GM19452 (cell line): ENCODE data around the gene ACE.

Experiments
- ATAC-seq: cut with Tn5 transposase; IDR thresholded peaks from one replicate; pipeline ENCODE4 v1.9.1; 2021; ENCODE audit not compliant: unreplicated experiment

Gene ACE

DNA sequence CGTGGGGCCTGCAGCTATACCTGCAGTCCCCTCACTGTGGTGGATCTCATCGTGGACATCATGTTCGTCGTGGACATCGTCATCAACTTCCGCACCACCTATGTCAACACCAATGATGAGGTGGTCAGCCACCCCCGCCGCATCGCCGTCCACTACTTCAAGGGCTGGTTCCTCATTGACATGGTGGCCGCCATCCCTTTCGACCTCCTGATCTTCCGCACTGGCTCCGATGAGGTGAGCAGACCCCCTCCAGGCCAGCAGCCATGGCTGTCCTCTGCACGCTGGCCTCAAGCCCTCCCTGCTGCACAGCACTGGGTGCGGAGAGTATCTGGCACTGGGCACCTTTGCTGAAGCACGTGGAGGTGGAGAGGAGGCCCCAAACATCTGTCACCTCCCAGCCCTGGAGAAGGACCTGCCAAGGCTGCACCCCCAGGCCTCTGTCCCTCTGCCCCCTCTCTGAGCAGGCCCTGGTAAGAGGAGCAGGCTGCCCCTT is 57.3 kb downstream of the ACE start:
- ATAC-seq = no peak

DNA sequence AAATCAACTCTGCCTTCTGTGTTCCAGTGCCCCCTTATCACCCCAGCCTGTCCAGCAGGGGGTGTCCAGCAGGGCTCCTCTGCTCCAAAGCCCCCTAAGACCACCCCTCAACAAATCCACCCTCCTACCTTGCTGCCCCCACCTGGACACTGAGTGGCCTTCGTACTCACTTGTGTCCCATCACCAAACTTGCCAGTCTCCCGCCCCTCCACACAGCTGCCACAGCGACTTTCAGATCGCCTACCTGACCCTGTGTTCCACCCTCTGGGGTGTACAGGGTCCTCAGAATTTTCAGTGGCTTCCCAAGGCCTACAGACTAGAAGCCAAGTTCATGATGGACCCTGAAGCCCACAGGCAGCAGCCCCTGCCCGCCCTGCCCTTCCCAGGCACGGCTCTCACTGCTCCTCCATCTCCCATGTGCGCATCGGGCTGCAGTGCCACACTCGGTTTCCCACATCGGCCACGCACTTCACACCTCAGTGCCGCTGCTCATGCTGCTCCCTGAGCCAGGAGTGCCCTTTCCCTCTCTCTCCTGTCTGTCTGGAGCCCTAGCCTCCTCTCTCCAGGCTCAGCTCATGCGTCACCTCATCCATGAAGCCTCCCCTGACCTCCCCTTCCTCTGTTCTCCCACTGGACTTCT is 58.1 kb downstream of the ACE start:
- ATAC-seq = no peak

DNA sequence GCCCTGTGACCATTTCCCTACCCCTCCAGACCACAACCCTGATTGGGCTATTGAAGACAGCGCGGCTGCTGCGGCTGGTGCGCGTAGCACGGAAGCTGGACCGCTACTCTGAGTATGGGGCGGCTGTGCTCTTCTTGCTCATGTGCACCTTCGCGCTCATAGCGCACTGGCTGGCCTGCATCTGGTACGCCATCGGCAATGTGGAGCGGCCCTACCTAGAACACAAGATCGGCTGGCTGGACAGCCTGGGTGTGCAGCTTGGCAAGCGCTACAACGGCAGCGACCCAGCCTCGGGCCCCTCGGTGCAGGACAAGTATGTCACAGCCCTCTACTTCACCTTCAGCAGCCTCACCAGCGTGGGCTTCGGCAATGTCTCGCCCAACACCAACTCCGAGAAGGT is 58.8 kb downstream of the ACE start:
- no peak for ATAC-seq

DNA sequence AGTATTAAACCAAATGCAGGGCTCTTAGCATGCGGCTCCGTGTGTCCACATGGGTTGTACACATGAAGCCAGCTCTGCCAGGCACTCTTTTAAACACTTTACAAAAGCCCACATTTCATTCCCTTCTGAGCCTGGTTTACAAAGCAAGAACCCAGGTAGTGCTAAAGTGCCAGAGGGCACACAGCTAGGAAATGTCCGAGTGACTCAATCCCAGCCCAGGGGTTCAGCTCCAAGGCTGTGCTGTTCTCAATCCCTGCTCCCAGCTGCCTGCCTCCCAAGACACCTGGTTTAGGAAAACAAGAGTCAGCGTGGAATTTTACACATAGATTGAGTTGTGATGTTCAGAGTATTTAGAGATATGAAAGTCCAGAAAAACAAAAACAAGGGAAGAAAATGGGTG is 60.1 kb downstream of the ACE start:
- no peak for ATAC-seq

- no peak for ATAC-seq
These were observed 61.3 kb downstream of the ACE start for GRCh38 chr17:63537991-63538692.

- no peak for ATAC-seq
These were observed 62.1 kb downstream of the ACE start for GRCh38 chr17:63538693-63539595.

GRCh38 chr17:63540590-63540989 is 63.7 kb downstream of the ACE start:
- ATAC-seq = no peak

- no peak for ATAC-seq
These were observed 65.3 kb downstream of the ACE start for GRCh38 chr17:63542218-63542545.

GRCh38 chr17:63542942-63543821 is 66.3 kb downstream of the ACE start:
- ATAC-seq = no peak

DNA sequence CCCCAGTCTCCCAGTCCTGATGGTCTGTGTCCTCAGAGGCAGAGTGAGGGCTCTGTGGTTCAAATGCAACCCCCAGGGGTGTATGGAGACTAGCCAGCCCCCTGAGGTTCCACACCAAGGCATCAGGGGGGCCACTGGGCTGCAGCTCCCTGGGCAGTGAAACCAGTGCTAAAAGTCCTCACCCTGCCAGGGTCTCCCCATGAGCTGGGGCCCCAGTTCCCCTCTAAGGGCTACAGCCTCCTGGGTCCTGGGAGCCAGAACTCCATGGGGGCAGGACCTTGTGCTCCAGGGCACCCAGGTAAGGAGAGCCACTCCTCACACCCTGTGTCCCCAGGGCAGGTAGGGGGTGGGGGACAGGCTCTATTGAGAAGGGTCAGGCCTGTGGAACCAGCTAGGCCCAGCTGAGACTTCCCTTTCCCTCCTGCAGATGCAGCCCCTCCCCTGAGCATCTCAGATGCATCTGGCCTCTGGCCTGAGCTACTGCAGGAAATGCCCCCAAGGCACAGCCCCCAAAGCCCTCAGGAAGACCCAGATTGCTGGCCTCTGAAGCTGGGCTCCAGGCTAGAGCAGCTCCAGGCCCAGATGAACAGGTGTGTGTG is 67.1 kb downstream of the ACE start:
- ATAC-seq = no peak

GRCh38 chr17:63544467-63545301 is 67.8 kb downstream of the ACE start:
- no peak for ATAC-seq

DNA sequence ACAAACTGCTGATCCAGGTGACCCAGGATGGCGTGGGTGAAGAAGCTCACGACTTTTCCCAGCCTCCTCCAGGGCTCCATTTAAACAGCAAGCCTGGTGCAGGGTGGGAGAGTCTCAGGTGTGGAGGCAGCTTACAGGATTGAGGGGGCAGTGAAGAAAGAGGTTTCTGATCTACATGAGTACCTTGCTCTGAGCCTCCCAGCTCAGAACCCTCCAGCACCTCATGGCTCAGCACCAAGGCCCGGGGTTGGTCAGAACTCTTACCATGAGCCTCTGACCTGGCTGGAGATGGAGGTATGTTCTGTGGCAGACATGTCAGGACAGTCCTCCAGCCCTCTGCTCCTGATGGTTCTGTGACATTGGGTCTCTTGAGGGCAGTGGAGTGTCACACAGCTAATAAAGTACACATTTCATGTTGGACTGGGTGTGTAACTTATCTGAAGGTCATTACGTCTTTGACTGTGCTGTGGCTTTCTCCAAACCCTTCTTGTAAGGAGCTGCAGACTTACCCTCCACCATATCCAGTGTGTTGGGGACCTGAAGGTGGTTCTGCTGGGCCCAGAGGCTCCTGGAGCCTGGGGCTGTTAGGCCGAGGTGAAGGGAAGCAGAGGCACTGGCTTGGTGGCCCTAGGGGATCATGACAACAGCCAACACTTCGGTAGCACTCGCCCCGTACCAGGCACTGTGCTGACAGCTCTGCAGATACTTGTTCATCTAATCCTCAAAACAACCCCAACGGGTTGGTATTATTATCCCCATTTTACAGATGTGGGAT is 69.6 kb downstream of the ACE start:
- no peak for ATAC-seq

- ATAC-seq = no peak
These were observed 70.2 kb downstream of the ACE start for GRCh38 chr17:63547083-63547523.
